Endothelial cell (in vitro differentiated cells): ENCODE results near the gene FAM171A2. TPM values are rescaled to one million over a fixed set of nuclear protein-coding genes. Genes with fewer than 3 reads are reported as not detected.
A peak's percentile ranks its signal among the peaks of the same experiment; 100 is the strongest.
"Not testable (repeated sequence)": the region's sequence is repeated elsewhere in the genome, so short reads cannot be mapped to it uniquely, and the experiment has no call there.

Experiments used
- DNase-seq: peaks from one replicate; pipeline ENCODE4 v3.0.0; 2021; ENCODE audit warnings: low spot score
- H3K27ac Mint-ChIP-seq: one replicate; pipeline ENCODE4 v1.8.0; 2021; ENCODE audit warnings: mixed read lengths, inconsistent platforms; ENCODE audit not compliant: unreplicated experiment
- H3K27me3 Mint-ChIP-seq: one replicate; pipeline ENCODE4 v1.8.0; 2021; ENCODE audit warnings: mild to moderate bottlenecking, moderate library complexity, mixed read lengths, inconsistent platforms; ENCODE audit not compliant: unreplicated experiment
- H3K36me3 Mint-ChIP-seq: one replicate; pipeline ENCODE4 v1.8.0; 2021; ENCODE audit warnings: mild to moderate bottlenecking, low read depth, mixed read lengths, inconsistent platforms; ENCODE audit not compliant: unreplicated experiment
- H3K4me1 Mint-ChIP-seq: one replicate; pipeline ENCODE4 v1.8.0; 2021; ENCODE audit warnings: mild to moderate bottlenecking, mixed read lengths, inconsistent platforms; ENCODE audit not compliant: unreplicated experiment
- H3K4me3 Mint-ChIP-seq: one replicate; pipeline ENCODE4 v1.8.0; 2021; ENCODE audit warnings: mild to moderate bottlenecking, mixed read lengths, inconsistent platforms; ENCODE audit not compliant: unreplicated experiment
- H3K9me3 Mint-ChIP-seq: one replicate; pipeline ENCODE4 v1.8.0; 2021; ENCODE audit warnings: mixed read lengths, inconsistent platforms; ENCODE audit not compliant: unreplicated experiment
- CTCF ChIP-seq: fragments of 200-600 bp; sonication (generic); IDR thresholded peaks from one replicate; pipeline ENCODE4 v1.5.0; 2021; ENCODE audit warnings: antibody characterized with exemption; ENCODE audit not compliant: unreplicated experiment
- total RNA-seq: library from RNA; stranded (reverse); fragmentation: NEBNext Ultra II Directional; extraction: Animal tissue kit (Norgen Biotek cat#: 25700); gene quantifications from one replicate; pipeline ENCODE4 v1.2.1, GENCODE V29; 2021; ENCODE audit not compliant: unreplicated experiment

Gene FAM171A2
- total RNA-seq, 1 donor from 2014 or later, result 53.7 TPM

GRCh38 chr17:44335564-44335963 is 28.1 kb downstream of the FAM171A2 start:
- TF ChIP-seq CTCF, result no peak
- H3K4me3 Mint-ChIP-seq, result no peak overlapping the region
- H3K36me3 Mint-ChIP-seq, result no peaks in the 10 kb centered on the region
- no peaks in the 10 kb centered on the region for H3K9me3 Mint-ChIP-seq
- H3K27me3 Mint-ChIP-seq, result peaks cover 7% of the 10 kb centered on the region
- no peak overlapping the region for H3K27ac Mint-ChIP-seq
- no peaks in the 10 kb centered on the region for H3K4me1 Mint-ChIP-seq
- no peak for DNase-seq

GRCh38 chr17:44334727-44335126 is 28.9 kb downstream of the FAM171A2 start:
- DNase-seq, result no peak
- Mint-ChIP-seq H3K4me1 (no peaks in the 10 kb centered on the region), H3K4me3 (no peak overlapping the region), H3K36me3 (no peaks in the 10 kb centered on the region), H3K27me3 (peaks cover 7% of the 10 kb centered on the region), H3K9me3 (no peaks in the 10 kb centered on the region), H3K27ac (no peak overlapping the region)
- no peak for TF ChIP-seq CTCF

DNA sequence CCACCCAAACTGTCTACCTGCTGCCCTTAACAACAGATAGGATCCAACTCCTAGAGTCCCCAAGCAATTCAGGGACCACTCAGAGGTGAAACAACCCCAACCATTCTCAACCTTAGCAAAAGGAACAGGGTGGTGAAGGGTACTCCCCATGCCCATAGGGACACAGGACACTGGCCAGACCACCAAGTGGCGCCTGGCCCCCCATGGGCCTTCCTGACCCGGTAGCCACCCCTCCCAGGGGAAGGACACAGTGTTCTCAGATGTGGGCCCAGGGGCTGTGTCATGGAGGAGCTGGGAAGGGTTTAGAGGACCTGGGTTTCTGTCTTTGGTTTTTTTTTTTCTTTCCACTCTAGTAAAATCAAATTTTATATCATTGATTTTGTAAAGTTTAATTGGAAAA is 29.3 kb downstream of the FAM171A2 start:
- Mint-ChIP-seq H3K27ac (no peak overlapping the region), H3K36me3 (no peaks in the 10 kb centered on the region), H3K4me1 (no peaks in the 10 kb centered on the region), H3K27me3 (peaks cover 7% of the 10 kb centered on the region), H3K4me3 (no peak overlapping the region), H3K9me3 (no peaks in the 10 kb centered on the region)
- no peak for DNase-seq
- TF ChIP-seq CTCF, result no peak

GRCh38 chr17:44333371-44333770 is 30.3 kb downstream of the FAM171A2 start:
- no peak overlapping the region for H3K27ac Mint-ChIP-seq
- H3K4me3 Mint-ChIP-seq, result no peak overlapping the region
- H3K9me3 Mint-ChIP-seq, result no peaks in the 10 kb centered on the region
- H3K27me3 Mint-ChIP-seq, result peaks cover 7% of the 10 kb centered on the region
- no peaks in the 10 kb centered on the region for H3K36me3 Mint-ChIP-seq
- no peak for TF ChIP-seq CTCF
- H3K4me1 Mint-ChIP-seq, result no peaks in the 10 kb centered on the region
- DNase-seq, result no peak

- TF ChIP-seq CTCF, result peak; percentile 91
- Mint-ChIP-seq H3K4me1 (peaks cover 2% of the 10 kb centered on the region), H3K27me3 (peaks cover 11% of the 10 kb centered on the region), H3K27ac (no peak overlapping the region), H3K4me3 (no peak overlapping the region), H3K9me3 (no peaks in the 10 kb centered on the region), H3K36me3 (no peaks in the 10 kb centered on the region)
- peak; percentile 72 for DNase-seq
Measured at GRCh38 chr17:44331249-44331760, 32.3 kb downstream of the FAM171A2 start.

- not testable (repeated sequence) for H3K9me3 Mint-ChIP-seq, H3K4me1 Mint-ChIP-seq, H3K4me3 Mint-ChIP-seq, H3K36me3 Mint-ChIP-seq, DNase-seq, H3K27ac Mint-ChIP-seq
- H3K27me3 Mint-ChIP-seq, result peaks cover 11% of the 10 kb centered on the region
Measured at GRCh38 chr17:44330263-44330662, 33.4 kb downstream of the FAM171A2 start.

- not testable (repeated sequence) for H3K27ac Mint-ChIP-seq, DNase-seq, H3K36me3 Mint-ChIP-seq, H3K4me1 Mint-ChIP-seq, H3K27me3 Mint-ChIP-seq, H3K9me3 Mint-ChIP-seq, H3K4me3 Mint-ChIP-seq
Measured at GRCh38 chr17:44329516-44329915, 34.1 kb downstream of the FAM171A2 start.
